Epithelial cell of esophagus (primary cell): ENCODE results near the gene NPM1.
A peak's percentile ranks its signal among the peaks of the same experiment; 100 is the strongest.

Experiments
- DNase-seq: peaks from one replicate; pipeline ENCODE4 v3.0.0; 2010; ENCODE audit warnings: low read depth
- H3K4me3 ChIP-seq: 2 replicates; pipeline ENCODE4 v1.5.1; 2011; ENCODE audit warnings: mild to moderate bottlenecking, low read length, control low read depth
- CTCF ChIP-seq: IDR thresholded peaks from 2 replicates; pipeline ENCODE4 v1.5.1; 2011; ENCODE audit warnings: low read depth, mild to moderate bottlenecking, low read length, control low read depth, inconsistent platforms; ENCODE audit not compliant: insufficient read depth; ENCODE audit errors: missing control alignments

Gene NPM1

GRCh38 chr5:171415115-171415730, 27.6 kb downstream of the NPM1 start:
- H3K4me3 ChIP-seq = no peak overlapping the region
- peak; percentile 27 for DNase-seq
- no peak for TF ChIP-seq CTCF

- H3K4me3 ChIP-seq = no peak overlapping the region
- TF ChIP-seq CTCF = no peak
- no peak for DNase-seq
Measured at GRCh38 chr5:171416160-171417049, 28.8 kb downstream of the NPM1 start.

- H3K4me3 ChIP-seq = no peak overlapping the region
- DNase-seq = peak; percentile 76
- peak; percentile 83 for TF ChIP-seq CTCF
Measured at GRCh38 chr5:171418316-171418981, 30.8 kb downstream of the NPM1 start.

GRCh38 chr5:171418982-171419687, 31.5 kb downstream of the NPM1 start, which contains the start of gene FGF18:
TSS of gene FGF18 (plus strand) at chr5:171419647. CDS start at chr5:171420200, 553 bp downstream.
- TF ChIP-seq CTCF = no peak
- H3K4me3 ChIP-seq = no peak within 1 kb of the TSS
- DNase-seq = peak; percentile 37

- peak; percentile 34 for DNase-seq
- no peak overlapping the region for H3K4me3 ChIP-seq
- TF ChIP-seq CTCF = no peak
Measured at GRCh38 chr5:171419688-171420430, 32.2 kb downstream of the NPM1 start.
